Measurements from ENCODE around the gene ATP6V1E1.
A peak's percentile ranks its signal among the peaks of the same experiment; 100 is the strongest.

The ATP6V1E1 gene

GRCh38 chr22:17607891-17608521 lies 20.5 kb downstream of the ATP6V1E1 start (continued):
- TF ChIP-seq PRDM6 (tag by site-specific recombination; IDR thresholded peaks at IDR 0.05) (no peak), OVOL3 (tag by site-specific recombination; IDR thresholded peaks at IDR 0.05) (no peak), ZNF76 (tag by site-specific recombination; IDR thresholded peaks at IDR 0.05; ENCODE audit: borderline replicate concordance, low read depth) (no peak), ZNF174 (tag by site-specific recombination; IDR thresholded peaks at IDR 0.05) (no peak), ZSCAN4 (tag by site-specific recombination; IDR thresholded peaks at IDR 0.05) (no peak)

- no peak for TF ChIP-seq ZNF510 (tag by site-specific recombination; IDR thresholded peaks at IDR 0.05; ENCODE audit: insufficient replicate concordance)
- TF ChIP-seq ZNF404 (tag by site-specific recombination; IDR thresholded peaks at IDR 0.05), result no peak
- no peak for TF ChIP-seq ZNF112 (tag by site-specific recombination; IDR thresholded peaks at IDR 0.05)
- TF ChIP-seq ZNF394 (tag by site-specific recombination; IDR thresholded peaks at IDR 0.05; ENCODE audit: borderline replicate concordance), result peak; percentile 43; the same call in 1 of the 2 replicates
- TF ChIP-seq TCF7L2 (IDR thresholded peaks at IDR 0.05; ENCODE audit: borderline replicate concordance, low read depth, low read length), result no peak
- peak; percentile 42; the same call in 1 of the 2 replicates for TF ChIP-seq PRDM1 (tag by site-specific recombination; IDR thresholded peaks at IDR 0.05)
- TF ChIP-seq ZNF138 (tag by site-specific recombination; IDR thresholded peaks at IDR 0.05; ENCODE audit: borderline replicate concordance), result no peak
- TF ChIP-seq SCRT2 (tag by site-specific recombination; IDR thresholded peaks at IDR 0.05), result peak; percentile 52; the same call in 1 of the 2 replicates
- TF ChIP-seq MZF1 (tag by site-specific recombination; IDR thresholded peaks at IDR 0.05; ENCODE audit: borderline replicate concordance), result no peak
- peak; percentile 63 for TF ChIP-seq ZBTB17 (tag by site-specific recombination; IDR thresholded peaks at IDR 0.05)
- TF ChIP-seq PRDM6 (tag by site-specific recombination; IDR thresholded peaks at IDR 0.05), result peak; percentile 76
- peak; percentile 83 for TF ChIP-seq ZNF600 (tag by site-specific recombination; IDR thresholded peaks at IDR 0.05)
- ChIA-PET POLR2A (interaction anchor here (0.6 to 1.0 kb wide), 2 partner anchors 19 to 40 kb away, joined by 3 to 4 read pairs; no protein-coding TSS in a partner anchor), CTCF (interaction anchor here (0.6 to 1.0 kb wide), 3 partner anchors 42 to 519 kb away, joined by 3 to 4 read pairs (median 3); no protein-coding TSS in a partner anchor)
Measured at GRCh38 chr22:17606496-17606895, 22.1 kb downstream of the ATP6V1E1 start.

GRCh38 chr22:17603668-17604067 lies 24.9 kb downstream of the ATP6V1E1 start:
- ChIA-PET POLR2A (no interaction called here), CTCF (interaction anchor here (0.6 kb wide), 1 partner anchor 242 kb away, joined by 3 read pairs; no protein-coding TSS in a partner anchor)
- Histone ChIP-seq H3K27ac (ENCODE audit: extremely low read depth, low read depth, low read length) (no peak overlapping the region), H3K4me1 (ENCODE audit: control insufficient read depth, insufficient read depth, low read length) (peaks cover 2% of the 10 kb centered on the region; the same call in 1 of the 2 replicates), H3K9me3 (ENCODE audit: control insufficient read depth, insufficient read depth, low read depth, low read length) (no peaks in the 10 kb centered on the region), H3K4me3 (ENCODE audit: low read depth, low read length) (no peak overlapping the region), H3K36me3 (ENCODE audit: control insufficient read depth in 2 of 2, insufficient read depth in 1 of 2, low read length in 2 of 2) (peaks cover 15 to 70% of the 10 kb centered on the region in 2 experiments; a peak in 2 of 3 replicates)
- TF ChIP-seq ZNF311 (tag by site-specific recombination; IDR thresholded peaks at IDR 0.05; ENCODE audit: borderline replicate concordance) (no peak), ZFP69B (tag by site-specific recombination; IDR thresholded peaks at IDR 0.05) (no peak), ZSCAN18 (tag by site-specific recombination; IDR thresholded peaks at IDR 0.05) (no peak), ZNF530 (tag by site-specific recombination; IDR thresholded peaks at IDR 0.05; ENCODE audit: low read depth) (no peak), ZBTB7A (tag by site-specific recombination; IDR thresholded peaks at IDR 0.05; ENCODE audit: low read depth) (no peak), ZNF654 (tag by site-specific recombination; IDR thresholded peaks at IDR 0.05; ENCODE audit: low read depth) (no peak)

More at GRCh38 chr22:17606496-17606895, 22.1 kb downstream of the ATP6V1E1 start:
- peaks cover 2% of the 10 kb centered on the region; the same call in 1 of the 2 replicates for H3K4me1 ChIP-seq (ENCODE audit: control insufficient read depth, insufficient read depth, low read length)
- H3K4me3 ChIP-seq (ENCODE audit: low read depth, low read length), result no peak overlapping the region
- H3K36me3 ChIP-seq (ENCODE audit: control insufficient read depth in 2 of 2, insufficient read depth in 1 of 2, low read length in 2 of 2), result peaks cover 11 to 66% of the 10 kb centered on the region in 2 experiments
- no peaks in the 10 kb centered on the region for H3K9me3 ChIP-seq (ENCODE audit: control insufficient read depth, insufficient read depth, low read depth, low read length)
- H3K27ac ChIP-seq (ENCODE audit: extremely low read depth, low read depth, low read length), result no peak overlapping the region
